GM23338 (cell line): ENCODE results near the gene TMEM45A.

ENCODE experiments used
- CREB1 ChIP-seq: fragments of 250-450 bp; sonication (Bioruptor Pico); IDR thresholded peaks from 2 replicates; pipeline ENCODE4 v1.5.0; 2020; ENCODE audit warnings: low read depth, mild to moderate bottlenecking, moderate library complexity
- EZH2 ChIP-seq: fragments of 200-600 bp; sonication (generic); IDR thresholded peaks from one replicate; pipeline ENCODE4 v1.8.0; 2017; ENCODE audit warnings: antibody characterized with exemption, mild to moderate bottlenecking, low read depth; ENCODE audit not compliant: unreplicated experiment
- EZH2phosphoT487 ChIP-seq: fragments of 200-600 bp; sonication (generic); IDR thresholded peaks from one replicate; pipeline ENCODE4 v1.8.1; 2018; ENCODE audit warnings: antibody characterized with exemption; ENCODE audit not compliant: unreplicated experiment
- JUNB ChIP-seq: IDR thresholded peaks from one replicate; pipeline ENCODE4 v1.6.1; 2016; ENCODE audit warnings: antibody characterized with exemption; ENCODE audit not compliant: unreplicated experiment
- NANOG ChIP-seq: IDR thresholded peaks from 2 replicates; pipeline ENCODE4 v1.6.1; 2016; ENCODE audit warnings: antibody characterized with exemption, borderline replicate concordance
- POLR2AphosphoS5 ChIP-seq: IDR thresholded peaks from 2 replicates; pipeline ENCODE4 v1.6.1; 2016; ENCODE audit warnings: antibody characterized with exemption, low read depth
- REST ChIP-seq: IDR thresholded peaks from one replicate; pipeline ENCODE4 v1.6.1; 2018; ENCODE audit warnings: antibody characterized with exemption; ENCODE audit not compliant: unreplicated experiment
- STAT1 ChIP-seq: IDR thresholded peaks from one replicate; pipeline ENCODE4 v1.6.1; 2016; ENCODE audit warnings: antibody characterized with exemption; ENCODE audit not compliant: unreplicated experiment
- ZNF114 ChIP-seq: fragments of 250-450 bp; sonication (Bioruptor Pico); IDR thresholded peaks from 2 replicates; pipeline ENCODE4 v1.5.0; 2020; ENCODE audit warnings: mild to moderate bottlenecking, moderate library complexity
- ZNF331 ChIP-seq: fragments of 250-450 bp; sonication (Bioruptor Pico); IDR thresholded peaks from 2 replicates; pipeline ENCODE4 v1.5.0; 2020; ENCODE audit warnings: low read depth, mild to moderate bottlenecking, moderate library complexity
- ZNF462 ChIP-seq: fragments of 250-450 bp; sonication (Bioruptor Pico); IDR thresholded peaks from 2 replicates; pipeline ENCODE4 v1.5.0; 2020; ENCODE audit warnings: mild to moderate bottlenecking, moderate library complexity
- TF ChIP-seq, protein P1 (sequence below), 2 experiments: fragments of 200-600 bp in 1 of 2; sonication (generic) in 1 of 2; conservative IDR thresholded peaks; 2 replicates each; pipeline versions ENCODE4 v1.5.1 to v1.6.1; 2016 to 2017; ENCODE audit warnings: antibody characterized with exemption in 2 of 2, low read depth in 2 of 2, mild to moderate bottlenecking in 2 of 2, moderate library complexity in 1 of 2
- TF ChIP-seq, protein P2 (sequence below): IDR thresholded peaks from 2 replicates; pipeline ENCODE4 v1.6.1; 2016; ENCODE audit warnings: antibody characterized with exemption

GRCh38 chr3:100602506-100603444 lies 110.4 kb downstream of the TMEM45A start:
- TF ChIP-seq EZH2 (no peak), ZNF462 (CRISPR knock-in tag) (peak; percentile 67; the same call in 1 of the 2 replicates), CREB1 (CRISPR knock-in tag) (no peak), REST (no peak), EZH2phosphoT487 (no peak), POLR2AphosphoS5 (no peak), STAT1 (no peak), ZNF114 (CRISPR knock-in tag) (no peak), JUNB (no peak), NANOG (no peak), ZNF331 (CRISPR knock-in tag) (no peak)
- TF ChIP-seq, protein P1, sequence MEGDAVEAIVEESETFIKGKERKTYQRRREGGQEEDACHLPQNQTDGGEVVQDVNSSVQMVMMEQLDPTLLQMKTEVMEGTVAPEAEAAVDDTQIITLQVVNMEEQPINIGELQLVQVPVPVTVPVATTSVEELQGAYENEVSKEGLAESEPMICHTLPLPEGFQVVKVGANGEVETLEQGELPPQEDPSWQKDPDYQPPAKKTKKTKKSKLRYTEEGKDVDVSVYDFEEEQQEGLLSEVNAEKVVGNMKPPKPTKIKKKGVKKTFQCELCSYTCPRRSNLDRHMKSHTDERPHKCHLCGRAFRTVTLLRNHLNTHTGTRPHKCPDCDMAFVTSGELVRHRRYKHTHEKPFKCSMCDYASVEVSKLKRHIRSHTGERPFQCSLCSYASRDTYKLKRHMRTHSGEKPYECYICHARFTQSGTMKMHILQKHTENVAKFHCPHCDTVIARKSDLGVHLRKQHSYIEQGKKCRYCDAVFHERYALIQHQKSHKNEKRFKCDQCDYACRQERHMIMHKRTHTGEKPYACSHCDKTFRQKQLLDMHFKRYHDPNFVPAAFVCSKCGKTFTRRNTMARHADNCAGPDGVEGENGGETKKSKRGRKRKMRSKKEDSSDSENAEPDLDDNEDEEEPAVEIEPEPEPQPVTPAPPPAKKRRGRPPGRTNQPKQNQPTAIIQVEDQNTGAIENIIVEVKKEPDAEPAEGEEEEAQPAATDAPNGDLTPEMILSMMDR (conservative IDR thresholded peaks at IDR 0.05; ENCODE audit: low read depth in 2 of 2), result no peak
- TF ChIP-seq, protein P2, sequence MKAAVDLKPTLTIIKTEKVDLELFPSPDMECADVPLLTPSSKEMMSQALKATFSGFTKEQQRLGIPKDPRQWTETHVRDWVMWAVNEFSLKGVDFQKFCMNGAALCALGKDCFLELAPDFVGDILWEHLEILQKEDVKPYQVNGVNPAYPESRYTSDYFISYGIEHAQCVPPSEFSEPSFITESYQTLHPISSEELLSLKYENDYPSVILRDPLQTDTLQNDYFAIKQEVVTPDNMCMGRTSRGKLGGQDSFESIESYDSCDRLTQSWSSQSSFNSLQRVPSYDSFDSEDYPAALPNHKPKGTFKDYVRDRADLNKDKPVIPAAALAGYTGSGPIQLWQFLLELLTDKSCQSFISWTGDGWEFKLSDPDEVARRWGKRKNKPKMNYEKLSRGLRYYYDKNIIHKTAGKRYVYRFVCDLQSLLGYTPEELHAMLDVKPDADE, result no peak
